ENCODE data around the gene KDM1A. TPM values are rescaled to one million over a fixed set of nuclear protein-coding genes. Genes with fewer than 3 reads are reported as not detected.

The KDM1A gene
- total RNA-seq: 96.7 and 115 TPM in 2 replicates

DNA sequence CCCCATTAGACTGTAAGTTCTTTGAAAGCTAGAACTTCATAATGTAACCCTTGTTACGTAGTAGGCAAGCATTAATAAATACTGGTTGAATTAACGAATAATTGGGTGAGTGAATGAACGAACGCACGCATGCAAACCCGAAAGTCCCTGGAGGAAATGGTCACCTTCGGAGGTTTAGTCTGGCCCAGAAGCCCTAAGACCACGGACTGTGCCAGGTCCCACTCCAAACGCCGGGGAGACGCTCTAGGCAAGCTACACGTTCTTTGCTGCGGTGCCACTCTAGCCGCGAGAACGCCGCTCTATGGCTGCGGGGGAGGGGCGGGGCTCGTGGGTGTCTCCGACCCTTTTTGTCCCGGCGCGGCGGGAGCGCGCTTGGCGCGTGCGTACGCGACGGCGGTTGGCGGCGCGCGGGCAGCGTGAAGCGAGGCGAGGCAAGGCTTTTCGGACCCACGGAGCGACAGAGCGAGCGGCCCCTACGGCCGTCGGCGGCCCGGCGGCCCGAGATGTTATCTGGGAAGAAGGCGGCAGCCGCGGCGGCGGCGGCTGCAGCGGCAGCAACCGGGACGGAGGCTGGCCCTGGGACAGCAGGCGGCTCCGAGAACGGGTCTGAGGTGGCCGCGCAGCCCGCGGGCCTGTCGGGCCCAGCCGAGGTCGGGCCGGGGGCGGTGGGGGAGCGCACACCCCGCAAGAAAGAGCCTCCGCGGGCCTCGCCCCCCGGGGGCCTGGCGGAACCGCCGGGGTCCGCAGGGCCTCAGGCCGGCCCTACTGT is at the start of gene KDM1A:
TSS of gene KDM1A (plus strand) at position 375 of the 769 bp plus-strand sequence. CDS start at position 504, 129 bp downstream.

DNA sequence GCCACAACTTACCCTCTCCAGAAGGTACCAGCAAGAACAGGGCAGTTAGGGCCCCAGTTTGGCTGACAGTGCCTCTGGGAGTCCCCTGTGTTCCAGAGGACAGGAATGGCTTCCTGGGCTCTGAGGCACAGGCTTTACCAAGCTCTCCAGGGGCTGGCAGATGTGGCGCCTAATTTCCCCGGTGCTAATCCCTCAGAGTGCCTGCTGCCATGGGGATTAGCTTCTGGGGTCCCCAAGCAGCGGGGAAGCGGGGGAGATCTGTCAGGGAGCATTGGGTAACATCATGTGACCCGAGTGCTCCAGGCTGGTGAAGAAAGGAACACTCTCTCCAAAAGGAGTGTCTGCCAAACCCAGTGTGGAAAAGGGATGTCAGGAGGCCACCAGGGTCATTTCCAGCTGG is 46.5 kb upstream of the KDM1A start, which contains the start of gene LACTBL1:
TSS of gene LACTBL1 (minus strand) at position 107 of the 400 bp plus-strand sequence. CDS start 550 bp downstream, outside the sequence.

Other genes starting within 250 kb of the KDM1A start
- not detected in 2 replicates for gene LACTBL1, start 46.6 kb upstream of the KDM1A start, total RNA-seq
- gene TEX46, start 3.6 kb upstream of the KDM1A start, total RNA-seq: not detected in 2 replicates
- gene LUZP1, start 149.4 kb downstream of the KDM1A start, total RNA-seq: 17.0 and 19.5 TPM in 2 replicates
- not detected in 2 replicates for gene HTR1D, start 198.0 kb downstream of the KDM1A start, total RNA-seq

All from uterine smooth muscle cell (primary cell).